Adipocyte (in vitro differentiated cells): ENCODE results near the gene PLEKHA6.

Source experiments
- DNase-seq: peaks from one replicate; pipeline ENCODE4 v3.0.0-alpha.2; 2015; ENCODE audit warnings: low read depth
- H3K27me3 ChIP-seq: replicated peaks from 2 replicates; pipeline ENCODE4 v1.7.0; 2013; ENCODE audit warnings: mild to moderate bottlenecking, low read length, moderate library complexity; ENCODE audit not compliant: control insufficient read depth, insufficient read depth
- H3K36me3 ChIP-seq: 2 replicates; pipeline ENCODE4 v1.7.0; 2013; ENCODE audit warnings: low read length, mild to moderate bottlenecking, moderate library complexity; ENCODE audit not compliant: control insufficient read depth, insufficient read depth, severe bottlenecking
- H3K4me1 ChIP-seq: 2 replicates; pipeline ENCODE4 v1.7.0; 2013; ENCODE audit warnings: mild to moderate bottlenecking, low read length, moderate library complexity; ENCODE audit not compliant: control insufficient read depth, insufficient read depth
- H3K4me3 ChIP-seq: 2 replicates; pipeline ENCODE4 v1.7.0; 2013; ENCODE audit warnings: mild to moderate bottlenecking, low read length, moderate library complexity
- H3K9ac ChIP-seq: 2 replicates; pipeline ENCODE4 v1.7.0; 2013; ENCODE audit warnings: mild to moderate bottlenecking, low read length, moderate library complexity
- H3K9me3 ChIP-seq: 2 replicates; pipeline ENCODE4 v1.7.0; 2013; ENCODE audit warnings: mild to moderate bottlenecking, low read length, moderate library complexity; ENCODE audit not compliant: control insufficient read depth

PLEKHA6 gene

DNA sequence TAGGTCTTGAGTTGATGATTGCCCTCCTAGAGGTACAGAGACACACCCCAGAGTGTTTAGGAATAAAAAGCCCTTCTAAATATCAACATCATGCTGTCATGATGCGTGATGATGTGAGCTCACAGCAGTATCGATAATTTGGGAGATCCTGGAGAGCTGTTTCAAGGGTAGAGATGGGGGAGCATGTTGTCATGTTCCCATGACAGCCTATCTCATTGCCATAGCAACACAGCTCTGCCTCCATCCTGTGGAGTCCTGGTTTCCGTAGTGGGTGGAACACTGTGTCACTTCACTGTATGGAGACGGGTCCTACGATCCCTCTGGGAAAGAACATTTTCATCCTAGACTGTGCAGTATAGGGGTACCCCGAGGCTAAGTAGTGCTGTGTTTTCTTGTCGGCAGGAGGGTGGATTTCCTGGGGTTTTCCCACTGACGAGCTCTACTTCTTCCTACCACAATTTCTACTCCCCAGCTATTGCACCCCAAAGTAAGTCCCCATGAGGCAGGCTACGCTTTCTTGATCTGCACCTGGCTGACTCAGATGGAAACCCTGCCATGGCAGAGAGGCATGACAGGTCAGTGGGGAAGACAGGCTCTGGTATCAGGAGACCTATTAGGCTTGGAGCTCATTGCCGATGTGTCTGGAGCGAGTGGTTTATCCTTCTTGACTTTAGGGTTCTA is 170.6 kb downstream of the PLEKHA6 start:
- Histone ChIP-seq H3K9ac (no peak overlapping the region), H3K9me3 (no peaks in the 10 kb centered on the region), H3K4me3 (no peak overlapping the region), H3K4me1 (no peaks in the 10 kb centered on the region), H3K27me3 (peaks cover 68% of the 10 kb centered on the region), H3K36me3 (no peaks in the 10 kb centered on the region)
- DNase-seq = no peak

- H3K4me3 ChIP-seq = no peak overlapping the region
- peaks cover 54% of the 10 kb centered on the region for H3K27me3 ChIP-seq
Measured at GRCh38 chr1:204186597-204186996, 173.1 kb downstream of the PLEKHA6 start.

DNA sequence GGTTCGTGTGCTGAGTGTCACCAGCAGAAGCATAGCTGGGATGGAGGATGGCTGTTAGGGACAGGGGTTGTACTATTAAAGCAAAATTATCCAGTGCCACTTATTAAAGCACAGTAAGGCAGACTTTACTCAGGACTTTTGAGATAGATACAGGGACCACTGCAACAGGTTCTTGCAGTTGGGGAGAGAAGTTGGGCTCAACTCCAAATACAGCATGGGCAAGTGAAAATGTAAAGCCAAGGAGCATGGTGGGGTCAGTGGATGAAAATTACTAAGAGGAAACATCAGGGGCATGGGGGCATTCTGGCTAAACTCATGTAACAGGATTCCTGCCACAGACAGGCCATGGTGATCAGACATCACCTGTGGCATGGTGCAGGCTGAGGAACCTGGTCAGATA is 178.6 kb downstream of the PLEKHA6 start:
- Histone ChIP-seq H3K9ac (no peak overlapping the region), H3K9me3 (no peaks in the 10 kb centered on the region), H3K4me1 (no peaks in the 10 kb centered on the region), H3K4me3 (no peak overlapping the region), H3K36me3 (no peaks in the 10 kb centered on the region), H3K27me3 (peaks cover 52% of the 10 kb centered on the region)
- no peak for DNase-seq

More at GRCh38 chr1:204186597-204186996, 173.1 kb downstream of the PLEKHA6 start:
- H3K4me1 ChIP-seq = no peaks in the 10 kb centered on the region
- no peak overlapping the region for H3K9ac ChIP-seq
- H3K9me3 ChIP-seq = no peaks in the 10 kb centered on the region
- no peak for DNase-seq
- no peaks in the 10 kb centered on the region for H3K36me3 ChIP-seq

DNA sequence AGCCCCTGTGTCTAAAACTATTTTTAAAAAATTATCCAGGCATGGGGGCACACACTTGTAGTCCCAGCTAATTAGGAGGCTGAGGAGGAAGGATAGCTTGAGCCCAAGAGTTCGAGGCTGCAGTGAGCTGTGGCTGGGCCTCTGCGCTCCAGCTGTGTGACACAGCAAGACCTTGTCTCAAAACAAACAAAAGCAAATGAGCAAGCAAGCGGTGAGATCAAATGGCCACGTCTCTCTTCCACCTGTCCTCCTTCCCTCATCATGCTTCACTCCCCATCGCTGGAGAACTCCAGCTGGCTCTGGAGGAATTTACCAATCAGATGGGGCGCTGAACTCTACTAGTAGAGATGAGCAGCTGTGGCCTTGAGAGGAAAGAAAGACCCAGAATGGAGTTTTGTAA is 179.6 kb downstream of the PLEKHA6 start:
- Histone ChIP-seq H3K36me3 (no peaks in the 10 kb centered on the region), H3K9ac (no peak overlapping the region), H3K9me3 (no peaks in the 10 kb centered on the region), H3K4me1 (no peaks in the 10 kb centered on the region), H3K27me3 (peaks cover 57% of the 10 kb centered on the region), H3K4me3 (no peak overlapping the region)
- DNase-seq = no peak

GRCh38 chr1:204178487-204179281 is 181.0 kb downstream of the PLEKHA6 start:
- H3K9me3 ChIP-seq = no peaks in the 10 kb centered on the region
- H3K4me1 ChIP-seq = no peaks in the 10 kb centered on the region
- DNase-seq = no peak
- peaks cover 63% of the 10 kb centered on the region for H3K27me3 ChIP-seq
- H3K36me3 ChIP-seq = no peaks in the 10 kb centered on the region
- H3K9ac ChIP-seq = no peak overlapping the region
- H3K4me3 ChIP-seq = no peak overlapping the region

- Histone ChIP-seq H3K36me3 (no peaks in the 10 kb centered on the region), H3K9me3 (no peaks in the 10 kb centered on the region), H3K4me3 (no peak overlapping the region), H3K4me1 (no peaks in the 10 kb centered on the region), H3K9ac (no peak overlapping the region), H3K27me3 (peaks cover 57% of the 10 kb centered on the region)
- DNase-seq = no peak
Measured at GRCh38 chr1:204177133-204177532, 182.6 kb downstream of the PLEKHA6 start.

DNA sequence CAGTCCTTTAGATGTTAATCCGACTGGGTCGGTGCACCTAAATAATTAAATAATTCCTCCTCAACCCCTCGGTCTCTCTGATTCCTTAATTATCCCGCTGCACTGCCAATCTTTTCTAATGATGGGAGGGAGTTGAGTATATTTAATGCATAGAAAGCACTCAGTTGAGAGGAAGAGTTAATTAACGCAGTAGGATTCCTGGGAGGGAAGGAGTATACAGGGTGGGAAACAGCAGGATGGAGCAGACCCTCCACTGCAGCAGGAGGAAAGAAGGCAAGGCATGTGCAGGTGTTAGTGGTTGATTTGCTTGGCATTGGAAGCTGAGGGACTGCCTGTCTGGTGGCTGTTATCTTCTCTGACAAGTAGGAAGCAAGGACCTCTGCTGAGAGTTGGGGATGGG is 183.7 kb downstream of the PLEKHA6 start:
- Histone ChIP-seq H3K9me3 (no peaks in the 10 kb centered on the region), H3K27me3 (peaks cover 51% of the 10 kb centered on the region), H3K9ac (no peak overlapping the region), H3K4me3 (no peak overlapping the region), H3K4me1 (no peaks in the 10 kb centered on the region), H3K36me3 (no peaks in the 10 kb centered on the region)
- DNase-seq = no peak

DNA sequence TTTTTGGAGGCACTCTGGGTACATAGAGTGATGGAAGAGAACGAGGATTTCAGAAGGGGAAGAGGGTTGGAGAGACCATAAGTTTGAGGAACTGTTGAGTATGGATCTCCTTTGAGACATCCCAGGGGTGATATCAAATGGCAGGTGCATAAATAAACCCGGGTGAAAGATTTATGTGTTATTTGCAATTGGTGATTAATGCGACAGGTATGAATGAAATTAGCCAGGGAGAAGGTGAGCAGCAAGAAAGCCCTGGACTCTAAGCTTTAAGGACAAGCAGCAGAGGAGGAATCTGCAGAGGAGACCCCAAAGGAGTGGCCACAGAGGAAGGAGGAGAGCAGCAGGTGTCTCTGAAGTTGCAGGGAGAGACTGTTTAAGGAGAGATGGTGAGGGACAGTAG is 184.8 kb downstream of the PLEKHA6 start:
- Histone ChIP-seq H3K9me3 (no peaks in the 10 kb centered on the region), H3K9ac (no peak overlapping the region), H3K4me1 (no peaks in the 10 kb centered on the region), H3K27me3 (peaks cover 47% of the 10 kb centered on the region), H3K4me3 (no peak overlapping the region), H3K36me3 (no peaks in the 10 kb centered on the region)
- no peak for DNase-seq

GRCh38 chr1:204172404-204173029 is 187.2 kb downstream of the PLEKHA6 start:
- no peaks in the 10 kb centered on the region for H3K4me1 ChIP-seq
- H3K27me3 ChIP-seq = peaks cover 31% of the 10 kb centered on the region
- no peak overlapping the region for H3K9ac ChIP-seq
- DNase-seq = no peak
- no peak overlapping the region for H3K4me3 ChIP-seq
- H3K36me3 ChIP-seq = no peaks in the 10 kb centered on the region
- H3K9me3 ChIP-seq = peaks cover 2% of the 10 kb centered on the region

DNA sequence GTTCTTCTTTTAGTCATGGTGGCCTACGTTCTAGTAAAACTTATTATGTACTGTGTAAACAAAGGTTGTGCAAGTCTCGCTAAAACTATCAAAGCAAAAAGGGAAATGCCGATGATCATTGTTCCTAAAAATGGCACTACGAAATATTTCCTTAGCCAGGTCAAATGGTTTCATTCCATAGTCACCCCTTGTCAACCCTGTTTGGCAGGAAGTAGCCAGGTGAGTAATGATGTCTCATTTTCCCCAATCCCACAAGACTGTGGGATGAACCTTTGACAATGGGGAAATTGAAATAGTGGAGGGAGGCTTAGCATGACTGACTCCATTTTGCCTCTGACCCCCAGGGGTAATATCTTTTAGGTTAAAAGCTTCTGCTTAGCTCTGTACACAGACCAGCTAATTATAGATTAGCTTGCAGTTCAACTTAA is 188.0 kb downstream of the PLEKHA6 start:
- peak; percentile 46 for DNase-seq
- Histone ChIP-seq H3K27me3 (peaks cover 31% of the 10 kb centered on the region), H3K4me3 (no peak overlapping the region), H3K9me3 (peaks cover 2% of the 10 kb centered on the region), H3K4me1 (no peaks in the 10 kb centered on the region), H3K9ac (no peak overlapping the region), H3K36me3 (no peaks in the 10 kb centered on the region)

- no peak overlapping the region for H3K9ac ChIP-seq
- H3K9me3 ChIP-seq = peaks cover 2% of the 10 kb centered on the region
- H3K27me3 ChIP-seq = peaks cover 30% of the 10 kb centered on the region
- DNase-seq = no peak
- no peak overlapping the region for H3K4me3 ChIP-seq
- H3K36me3 ChIP-seq = no peaks in the 10 kb centered on the region
- H3K4me1 ChIP-seq = no peaks in the 10 kb centered on the region
Measured at GRCh38 chr1:204170494-204171155, 189.1 kb downstream of the PLEKHA6 start.
